Measurements from ENCODE around the gene MYH4. TPM values are rescaled to one million over a fixed set of nuclear protein-coding genes. Genes with fewer than 3 reads are reported as not detected.

The MYH4 gene
- total RNA-seq, 2 experiments from 2014 or later, result not detected

DNA sequence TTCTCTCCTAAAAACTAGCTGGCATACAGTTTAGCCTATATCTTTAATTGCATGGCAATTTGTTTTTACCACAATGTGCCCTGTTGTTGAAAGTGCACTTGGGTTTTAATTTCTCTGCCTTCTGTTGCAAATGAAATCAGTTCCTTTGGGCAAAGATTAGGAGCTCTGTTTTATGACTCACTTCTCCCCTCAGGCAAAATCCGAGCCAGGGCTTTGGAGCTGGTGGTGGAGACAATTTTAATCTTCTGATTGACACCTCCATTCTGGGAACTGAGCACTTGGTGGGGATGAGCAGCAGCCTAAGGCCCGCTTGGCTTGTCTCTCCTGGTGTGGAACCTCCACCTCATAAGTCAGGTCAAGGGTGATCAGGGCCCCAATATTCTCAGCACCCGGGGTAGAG is 34.3 kb downstream of the MYH4 start:
- intact Hi-C loops (cut with micrococcal nuclease; ENCODE audit: unreplicated experiment), result no loop called here

DNA sequence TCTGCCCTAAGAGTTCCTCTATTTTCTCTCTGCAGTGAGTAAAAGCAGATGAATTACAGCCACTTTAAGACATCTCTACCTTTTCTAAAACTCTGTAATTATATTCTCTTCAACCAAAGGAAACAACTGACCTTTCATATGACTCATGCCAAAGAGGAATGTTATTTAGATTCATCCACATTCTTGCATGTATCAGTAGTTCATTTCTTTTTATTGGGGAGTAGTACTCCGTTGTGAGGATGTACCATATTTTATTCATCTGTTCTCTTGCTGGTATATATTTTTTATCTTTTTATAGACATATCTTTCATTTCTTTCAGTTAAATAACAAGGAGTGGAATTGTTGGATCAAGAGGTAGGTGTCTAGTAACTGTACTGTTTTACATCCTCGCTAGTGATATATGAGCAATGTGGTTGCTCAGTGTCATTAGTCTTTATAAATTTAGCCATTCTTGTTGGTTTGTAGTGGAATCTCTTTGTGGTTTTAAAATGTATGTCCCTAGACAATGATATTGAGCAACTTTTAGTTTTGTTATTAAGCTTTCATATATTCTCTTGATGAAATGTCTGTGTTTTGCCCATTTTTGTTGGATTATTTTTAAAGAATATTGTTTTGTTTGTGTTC is 39.8 kb downstream of the MYH4 start:
- H3K9me3 ChIP-seq (ENCODE audit: low read length), result no peaks in the 10 kb centered on the region
- no TSS peak for BruUV-seq (replicated peaks)
- H3K4me1 ChIP-seq (ENCODE audit: insufficient read depth, low read length, poor library complexity, severe bottlenecking), result no peaks in the 10 kb centered on the region
- no peaks in the 10 kb centered on the region for H3K79me2 ChIP-seq (ENCODE audit: insufficient read depth, low read depth, low read length)
- H3K4me3 ChIP-seq (ENCODE audit: low read depth, low read length, poor library complexity, severe bottlenecking), result no peak overlapping the region
- H2AFZ ChIP-seq (ENCODE audit: low read length), result no peak overlapping the region
- no peak overlapping the region for H3K27ac ChIP-seq (ENCODE audit: low read depth, low read length, poor library complexity, severe bottlenecking)
- POLR2A ChIA-PET, result no interaction called here
- H3K9me2 ChIP-seq (ENCODE audit: insufficient read depth, low read length), result no peaks in the 10 kb centered on the region
- TF ChIP-seq, protein P1, sequence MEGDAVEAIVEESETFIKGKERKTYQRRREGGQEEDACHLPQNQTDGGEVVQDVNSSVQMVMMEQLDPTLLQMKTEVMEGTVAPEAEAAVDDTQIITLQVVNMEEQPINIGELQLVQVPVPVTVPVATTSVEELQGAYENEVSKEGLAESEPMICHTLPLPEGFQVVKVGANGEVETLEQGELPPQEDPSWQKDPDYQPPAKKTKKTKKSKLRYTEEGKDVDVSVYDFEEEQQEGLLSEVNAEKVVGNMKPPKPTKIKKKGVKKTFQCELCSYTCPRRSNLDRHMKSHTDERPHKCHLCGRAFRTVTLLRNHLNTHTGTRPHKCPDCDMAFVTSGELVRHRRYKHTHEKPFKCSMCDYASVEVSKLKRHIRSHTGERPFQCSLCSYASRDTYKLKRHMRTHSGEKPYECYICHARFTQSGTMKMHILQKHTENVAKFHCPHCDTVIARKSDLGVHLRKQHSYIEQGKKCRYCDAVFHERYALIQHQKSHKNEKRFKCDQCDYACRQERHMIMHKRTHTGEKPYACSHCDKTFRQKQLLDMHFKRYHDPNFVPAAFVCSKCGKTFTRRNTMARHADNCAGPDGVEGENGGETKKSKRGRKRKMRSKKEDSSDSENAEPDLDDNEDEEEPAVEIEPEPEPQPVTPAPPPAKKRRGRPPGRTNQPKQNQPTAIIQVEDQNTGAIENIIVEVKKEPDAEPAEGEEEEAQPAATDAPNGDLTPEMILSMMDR (conservative IDR thresholded peaks at IDR 0.05; ENCODE audit: low read length), result no peak
- TF ChIP-seq EZH2phosphoT487 (IDR thresholded peaks at IDR 0.05; ENCODE audit: borderline replicate concordance, low read depth, low read length), result no peak
- no peaks in the 10 kb centered on the region for H3K36me3 ChIP-seq (ENCODE audit: insufficient read depth, low read length)
- CTCF ChIA-PET (ENCODE audit: unreplicated experiment), result no interaction called here
- intact Hi-C loops (cut with micrococcal nuclease; ENCODE audit: unreplicated experiment), result no loop called here
- no peak for DNase-seq (ENCODE audit: low spot score)
- H3K4me2 ChIP-seq (ENCODE audit: low read length), result no peak overlapping the region
- no peaks in the 10 kb centered on the region for H4K20me1 ChIP-seq (ENCODE audit: insufficient read depth, low read length)

More for the DNA sequence above, 34.3 kb downstream of the MYH4 start:
- no peak for DNase-seq (ENCODE audit: low spot score)
- H3K4me3 ChIP-seq (ENCODE audit: low read depth, low read length, poor library complexity, severe bottlenecking), result no peak overlapping the region
- POLR2A ChIA-PET, result interaction anchor here (1.1 to 1.2 kb wide), 2 partner anchors 9 to 13 kb away, joined by 3 to 4 read pairs; partner anchors contain the start of gene MYH8
- CTCF ChIA-PET (ENCODE audit: unreplicated experiment), result no interaction called here
- H2AFZ ChIP-seq (ENCODE audit: low read length), result no peak overlapping the region
- H3K9me3 ChIP-seq (ENCODE audit: low read length), result no peaks in the 10 kb centered on the region
- no peak overlapping the region for H3K4me2 ChIP-seq (ENCODE audit: low read length)
- H3K27ac ChIP-seq (ENCODE audit: low read depth, low read length, poor library complexity, severe bottlenecking), result no peak overlapping the region
- no peaks in the 10 kb centered on the region for H4K20me1 ChIP-seq (ENCODE audit: insufficient read depth, low read length)
- no peaks in the 10 kb centered on the region for H3K9me2 ChIP-seq (ENCODE audit: insufficient read depth, low read length)
- no peaks in the 10 kb centered on the region for H3K4me1 ChIP-seq (ENCODE audit: insufficient read depth, low read length, poor library complexity, severe bottlenecking)
- no peaks in the 10 kb centered on the region for H3K36me3 ChIP-seq (ENCODE audit: insufficient read depth, low read length)
- H3K79me2 ChIP-seq (ENCODE audit: insufficient read depth, low read depth, low read length), result no peaks in the 10 kb centered on the region
- BruUV-seq (replicated peaks), result no TSS peak
- no peak for TF ChIP-seq EZH2phosphoT487 (IDR thresholded peaks at IDR 0.05; ENCODE audit: borderline replicate concordance, low read depth, low read length)
- TF ChIP-seq, protein P1 (conservative IDR thresholded peaks at IDR 0.05; ENCODE audit: low read length), result no peak

DNA sequence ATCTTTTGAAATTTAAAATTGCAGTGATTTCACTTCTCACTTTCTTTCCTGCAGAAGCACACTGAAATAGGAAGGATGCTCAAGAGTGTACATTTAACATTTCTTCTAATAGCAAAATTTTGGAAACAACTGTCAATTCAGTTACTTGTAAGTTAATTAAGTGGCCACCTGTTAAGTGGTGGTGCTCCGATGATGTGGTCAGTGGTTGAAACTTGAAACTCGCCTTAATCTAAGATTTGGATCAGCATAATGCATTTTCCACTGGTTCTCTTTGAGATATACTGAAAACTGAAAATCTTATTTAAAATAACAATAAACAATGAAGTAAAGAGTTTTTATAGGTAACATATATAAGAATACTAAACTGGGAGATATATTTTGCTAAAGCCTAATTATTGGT is 40.6 kb downstream of the MYH4 start:
- no TSS peak for BruUV-seq (replicated peaks)
- Histone ChIP-seq H4K20me1 (ENCODE audit: insufficient read depth, low read length) (no peaks in the 10 kb centered on the region), H3K4me1 (ENCODE audit: insufficient read depth, low read length, poor library complexity, severe bottlenecking) (no peaks in the 10 kb centered on the region), H3K27ac (ENCODE audit: low read depth, low read length, poor library complexity, severe bottlenecking) (no peak overlapping the region), H3K4me2 (ENCODE audit: low read length) (no peak overlapping the region), H3K9me2 (ENCODE audit: insufficient read depth, low read length) (no peaks in the 10 kb centered on the region), H3K4me3 (ENCODE audit: low read depth, low read length, poor library complexity, severe bottlenecking) (no peak overlapping the region), H3K9me3 (ENCODE audit: low read length) (no peaks in the 10 kb centered on the region), H3K36me3 (ENCODE audit: insufficient read depth, low read length) (no peaks in the 10 kb centered on the region), H3K79me2 (ENCODE audit: insufficient read depth, low read depth, low read length) (no peaks in the 10 kb centered on the region), H2AFZ (ENCODE audit: low read length) (no peak overlapping the region)
- POLR2A ChIA-PET, result no interaction called here
- intact Hi-C loops (cut with micrococcal nuclease; ENCODE audit: unreplicated experiment), result no loop called here
- TF ChIP-seq, protein P1 (conservative IDR thresholded peaks at IDR 0.05; ENCODE audit: low read length), result no peak
- TF ChIP-seq EZH2phosphoT487 (IDR thresholded peaks at IDR 0.05; ENCODE audit: borderline replicate concordance, low read depth, low read length), result no peak
- CTCF ChIA-PET (ENCODE audit: unreplicated experiment), result no interaction called here
- DNase-seq (ENCODE audit: low spot score), result no peak
